Neuronal stem cell (in vitro differentiated cells): ENCODE results near the gene ANKRD30A.
"Not testable (repeated sequence)": the region's sequence is repeated elsewhere in the genome, so short reads cannot be mapped to it uniquely, and the experiment has no call there.

ENCODE experiments used
- DNase-seq: peaks from one replicate; pipeline ENCODE4 v3.0.0-alpha.2; 2013; ENCODE audit warnings: low spot score
- H2AFZ ChIP-seq: one replicate; pipeline ENCODE4 v1.6.1; 2013; ENCODE audit warnings: mild to moderate bottlenecking, low read length, inconsistent platforms
- H2AK5ac ChIP-seq: 2 replicates; pipeline ENCODE4 v1.6.1; 2013; ENCODE audit warnings: low read depth, mild to moderate bottlenecking, inconsistent platforms, low read length, moderate library complexity, mixed read lengths
- H2BK120ac ChIP-seq: 2 replicates; pipeline ENCODE4 v1.6.1; 2013; ENCODE audit warnings: low read depth, mild to moderate bottlenecking, inconsistent platforms, low read length, moderate library complexity, mixed read lengths
- H2BK12ac ChIP-seq: one replicate; pipeline ENCODE4 v1.6.1; 2013; ENCODE audit warnings: low read length, inconsistent platforms
- H2BK15ac ChIP-seq: 2 replicates; pipeline ENCODE4 v1.6.1; 2013; ENCODE audit warnings: mild to moderate bottlenecking, low read length, inconsistent platforms, mixed read lengths
- H2BK5ac ChIP-seq: one replicate; pipeline ENCODE4 v1.6.1; 2013; ENCODE audit warnings: inconsistent platforms, mild to moderate bottlenecking, low read length, moderate library complexity
- H3K14ac ChIP-seq: one replicate; pipeline ENCODE4 v1.6.1; 2013; ENCODE audit warnings: low read length, inconsistent platforms
- H3K18ac ChIP-seq: 2 replicates; pipeline ENCODE4 v1.6.1; 2013; ENCODE audit warnings: low read length, inconsistent platforms
- H3K23ac ChIP-seq: 2 replicates; pipeline ENCODE4 v1.6.1; 2013; ENCODE audit warnings: low read depth, mild to moderate bottlenecking, mixed read lengths, low read length, inconsistent platforms; ENCODE audit not compliant: poor library complexity
- H3K27ac ChIP-seq: replicated peaks from 3 replicates; pipeline ENCODE4 v1.5.1; 2013; ENCODE audit warnings: low read length, inconsistent platforms
- H3K27me3 ChIP-seq, 3 experiments: 2 replicates each; pipeline ENCODE4 v1.6.1; 2013; ENCODE audit warnings: low read length in 3 of 3, mild to moderate bottlenecking in 2 of 3, inconsistent platforms in 1 of 3, low read depth in 1 of 3, mixed read lengths in 1 of 3, moderate library complexity in 1 of 3; ENCODE audit not compliant: control insufficient read depth in 3 of 3, insufficient read depth in 3 of 3
- H3K36me3 ChIP-seq, 2 donors: replicated peaks in 1 of 2; 2 replicates each; pipeline ENCODE4 v1.6.1; 2013; ENCODE audit warnings: low read length in 2 of 2; ENCODE audit not compliant: control insufficient read depth in 2 of 2, insufficient read depth in 2 of 2
- H3K4ac ChIP-seq: 2 replicates; pipeline ENCODE4 v1.6.1; 2013; ENCODE audit warnings: inconsistent platforms, mild to moderate bottlenecking, low read length, moderate library complexity
- H3K4me1 ChIP-seq, 2 donors: 1 replicate in 1 of 2; 2 replicates in 1 of 2; pipeline ENCODE4 v1.6.1; 2013; ENCODE audit warnings: low read length in 2 of 2, low read depth in 1 of 2; ENCODE audit not compliant: control insufficient read depth in 2 of 2, insufficient read depth in 1 of 2
- H3K4me2 ChIP-seq: one replicate; pipeline ENCODE4 v1.6.1; 2013; ENCODE audit warnings: mild to moderate bottlenecking, low read length, inconsistent platforms; ENCODE audit not compliant: insufficient read depth, poor library complexity, severe bottlenecking
- H3K4me3 ChIP-seq, 2 donors: 2 replicates each; pipeline ENCODE4 v1.5.1; 2013; ENCODE audit warnings: low read length in 2 of 2, mild to moderate bottlenecking in 2 of 2, inconsistent platforms in 1 of 2, moderate library complexity in 1 of 2
- H3K79me1 ChIP-seq: one replicate; pipeline ENCODE4 v1.6.1; 2013; ENCODE audit warnings: low read depth, mild to moderate bottlenecking, inconsistent platforms, low read length, moderate library complexity
- H3K9ac ChIP-seq: one replicate; pipeline ENCODE4 v1.6.1; 2013; ENCODE audit warnings: mild to moderate bottlenecking, low read depth, low read length, inconsistent platforms; ENCODE audit not compliant: poor library complexity
- H3K9me3 ChIP-seq, 2 donors: replicated peaks in 1 of 2; 2 replicates each; pipeline versions ENCODE3 to v1.6.1; 2013; ENCODE audit warnings: low read length in 2 of 2, mild to moderate bottlenecking in 2 of 2, inconsistent platforms in 1 of 2, low read depth in 1 of 2, mixed read lengths in 1 of 2, moderate library complexity in 1 of 2; ENCODE audit not compliant: control insufficient read depth in 2 of 2, insufficient read depth in 1 of 2
- H4K8ac ChIP-seq: one replicate; pipeline ENCODE4 v1.6.1; 2013; ENCODE audit warnings: low read depth, mild to moderate bottlenecking, inconsistent platforms, low read length, moderate library complexity
- H4K91ac ChIP-seq: one replicate; pipeline ENCODE4 v1.6.1; 2013; ENCODE audit warnings: low read length, low read depth, mild to moderate bottlenecking, inconsistent platforms; ENCODE audit not compliant: poor library complexity
- WGBS, 2 donors: extraction: QIAGEN DNeasy Blood & Tissue Kit; methylation state at CpG; one replicate each; pipeline ENCODE4 v1.1.7; 2013; ENCODE audit warnings: missing lambda C conversion rate in 2 of 2, mixed read lengths in 1 of 2; ENCODE audit not compliant: insufficient read length in 2 of 2, insufficient replicate concordance in 1 of 2; ENCODE audit errors: extremely low coverage in 2 of 2; 5-methylcytosine and 5-hydroxymethylcytosine counted together

Gene ANKRD30A

DNA sequence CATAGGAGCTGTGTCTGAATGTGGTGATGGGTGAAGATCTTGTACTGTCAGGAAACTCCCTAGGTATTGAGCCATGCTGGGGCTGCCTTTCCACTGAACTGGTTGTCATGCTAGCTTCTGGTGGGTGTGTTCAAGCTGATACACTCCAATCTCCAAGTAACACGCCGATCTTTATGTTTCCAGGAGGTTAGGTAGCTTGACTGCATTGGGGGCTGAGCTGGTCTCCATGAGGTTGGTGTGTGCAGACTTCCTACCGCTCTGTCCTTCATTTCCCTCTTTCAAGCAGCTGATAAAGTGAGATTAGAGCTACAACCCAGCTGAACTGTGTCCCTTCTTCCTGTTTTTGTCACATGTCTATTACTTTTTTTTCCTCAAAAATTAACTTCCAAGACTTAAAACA lies 265.5 kb downstream of the ANKRD30A start:
- Histone ChIP-seq H2BK15ac (no peak overlapping the region), H3K4me3 (no peak overlapping the region), H3K79me1 (no peaks in the 10 kb centered on the region), H3K4me1 (no peaks in the 10 kb centered on the region), H2BK5ac (no peak overlapping the region), H3K9ac (no peak overlapping the region), H3K9me3 (peaks cover 0 to 11% of the 10 kb centered on the region in 2 donors), H3K18ac (no peak overlapping the region), H3K4ac (no peak overlapping the region), H2BK120ac (no peak overlapping the region), H3K36me3 (no peaks in the 10 kb centered on the region), H3K4me2 (no peak overlapping the region), H2BK12ac (no peak overlapping the region), H2AK5ac (no peak overlapping the region), H3K14ac (no peak overlapping the region), H3K27me3 (no peaks in the 10 kb centered on the region), H3K23ac (no peak overlapping the region), H3K27ac (no peak overlapping the region), H4K91ac (no peak overlapping the region), H2AFZ (no peak overlapping the region), H4K8ac (no peak overlapping the region)
- WGBS, 2 donors = no CpG with 5 or more reads among the region's 3 CpGs
- no peak for DNase-seq

DNA sequence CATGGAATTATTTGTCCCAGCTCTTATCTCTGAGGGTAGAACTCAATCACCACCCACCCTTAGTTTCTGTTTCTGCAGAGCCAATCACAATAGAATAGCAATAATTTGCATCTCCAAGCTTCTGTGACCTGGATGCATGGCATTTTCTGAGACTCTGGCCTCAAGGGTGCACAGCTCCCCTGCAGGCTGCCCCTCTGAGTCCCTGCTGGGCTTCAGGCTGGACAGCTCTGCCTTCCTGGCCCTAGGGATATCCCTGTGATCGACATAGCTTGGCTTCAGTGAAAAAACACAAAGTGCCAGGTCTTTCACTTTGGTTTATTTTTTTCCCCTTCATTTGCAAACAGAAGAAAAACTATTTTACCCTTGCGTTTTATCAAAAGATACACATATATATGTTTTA lies 275.4 kb downstream of the ANKRD30A start:
- H3K4me2 ChIP-seq, H2BK12ac ChIP-seq, DNase-seq, H4K8ac ChIP-seq, H3K27me3 ChIP-seq, H4K91ac ChIP-seq, H2BK5ac ChIP-seq, H3K18ac ChIP-seq, H3K79me1 ChIP-seq, H3K23ac ChIP-seq, H3K4me1 ChIP-seq, H2BK120ac ChIP-seq, H3K36me3 ChIP-seq, H2BK15ac ChIP-seq, H3K14ac ChIP-seq, H2AFZ ChIP-seq, H2AK5ac ChIP-seq, H3K9ac ChIP-seq, H3K27ac ChIP-seq, H3K4ac ChIP-seq, H3K4me3 ChIP-seq: not testable (repeated sequence)
- no CpG with 5 or more reads among the region's 2 CpGs for WGBS, 2 donors
- peaks cover 0 to 10% of the 10 kb centered on the region in 2 donors for H3K9me3 ChIP-seq

DNA sequence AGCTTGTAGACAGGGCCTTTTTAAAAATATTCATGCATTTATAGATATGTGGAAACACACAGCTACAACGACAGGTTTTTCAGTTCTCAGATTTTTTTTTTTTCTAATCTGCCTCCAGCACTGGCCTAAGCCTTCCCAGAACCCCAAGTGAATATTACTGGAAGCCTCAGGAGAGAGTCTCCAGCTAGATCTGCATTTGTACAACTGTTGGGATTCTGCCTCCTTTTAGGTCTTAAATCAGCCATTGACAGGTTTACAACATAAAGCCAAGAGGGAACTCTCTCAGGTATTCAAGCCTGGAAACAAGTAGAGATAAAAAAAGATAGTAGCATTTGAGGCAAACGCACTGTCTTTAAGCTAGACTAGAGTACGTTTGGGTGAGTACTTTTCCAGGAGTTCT lies 275.8 kb downstream of the ANKRD30A start:
- no peaks in the 10 kb centered on the region for H3K4me1 ChIP-seq
- no peak overlapping the region for H2AK5ac ChIP-seq
- no peak overlapping the region for H2BK120ac ChIP-seq
- no peaks in the 10 kb centered on the region for H3K79me1 ChIP-seq
- no peak overlapping the region for H3K14ac ChIP-seq
- H3K23ac ChIP-seq = no peak overlapping the region
- no peak overlapping the region for H4K91ac ChIP-seq
- no peak for DNase-seq
- peaks cover 0 to 7% of the 10 kb centered on the region in 2 donors for H3K9me3 ChIP-seq
- H3K4me2 ChIP-seq = no peak overlapping the region
- H2BK15ac ChIP-seq = no peak overlapping the region
- H3K4me3 ChIP-seq = no peak overlapping the region
- no CpG with 5 or more reads among the region's 3 CpGs for WGBS, 2 donors
- H3K9ac ChIP-seq = no peak overlapping the region
- no peak overlapping the region for H2BK12ac ChIP-seq
- no peak overlapping the region for H3K27ac ChIP-seq
- H2AFZ ChIP-seq = no peak overlapping the region
- H2BK5ac ChIP-seq = no peak overlapping the region
- H3K36me3 ChIP-seq = no peaks in the 10 kb centered on the region
- no peak overlapping the region for H3K18ac ChIP-seq
- no peak overlapping the region for H4K8ac ChIP-seq
- no peak overlapping the region for H3K4ac ChIP-seq
- H3K27me3 ChIP-seq = no peaks in the 10 kb centered on the region

DNA sequence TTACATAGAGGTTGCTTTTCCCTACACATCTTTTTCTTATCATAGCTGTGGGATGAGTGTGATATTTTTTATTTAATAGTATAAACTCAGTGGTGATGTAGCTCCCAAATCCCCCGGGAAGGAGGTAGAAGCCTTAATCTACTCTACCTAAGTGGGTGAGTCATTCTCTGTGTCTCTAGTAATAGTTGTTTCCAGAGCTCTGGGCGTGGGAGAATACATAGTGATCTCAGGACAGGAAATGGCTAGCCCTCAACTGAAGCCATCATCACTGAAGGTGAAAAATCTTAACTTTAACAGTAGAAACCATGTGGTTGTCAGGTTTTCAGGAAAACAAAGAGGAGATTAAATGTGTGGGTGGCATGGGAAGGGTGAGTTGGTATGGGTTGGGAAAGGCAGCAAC lies 278.4 kb downstream of the ANKRD30A start:
- Histone ChIP-seq H3K27me3 (no peaks in the 10 kb centered on the region), H2BK12ac (no peak overlapping the region), H3K4me2 (no peak overlapping the region), H3K79me1 (no peaks in the 10 kb centered on the region), H2AFZ (no peak overlapping the region), H3K9ac (no peak overlapping the region), H2BK5ac (no peak overlapping the region), H3K14ac (no peak overlapping the region), H2BK15ac (no peak overlapping the region), H3K36me3 (no peaks in the 10 kb centered on the region), H3K9me3 (peaks cover 0 to 10% of the 10 kb centered on the region in 2 donors), H3K27ac (no peak overlapping the region), H2BK120ac (no peak overlapping the region), H3K4ac (no peak overlapping the region), H3K4me1 (no peaks in the 10 kb centered on the region), H3K23ac (no peak overlapping the region), H3K4me3 (no peak overlapping the region), H4K8ac (no peak overlapping the region), H2AK5ac (no peak overlapping the region), H4K91ac (no peak overlapping the region), H3K18ac (no peak overlapping the region)
- DNase-seq = no peak
- WGBS, 2 donors = no CpG with 5 or more reads among the region's 2 CpGs
